NCI-H748 (cell line): Measurements from ENCODE around the gene SLC24A4.
"Not testable (repeated sequence)": the region's sequence is repeated elsewhere in the genome, so short reads cannot be mapped to it uniquely, and the experiment has no call there.

Experiments used
- DNase-seq: peaks from one replicate; lab custom pipeline; 2025; ENCODE audit not compliant: unreplicated experiment; lab: John Stamatoyannopoulos, UW

SLC24A4 gene

GRCh38 chr14:92515546-92516343 lies 192.8 kb downstream of the SLC24A4 start:
- DNase-seq: no peak

DNA sequence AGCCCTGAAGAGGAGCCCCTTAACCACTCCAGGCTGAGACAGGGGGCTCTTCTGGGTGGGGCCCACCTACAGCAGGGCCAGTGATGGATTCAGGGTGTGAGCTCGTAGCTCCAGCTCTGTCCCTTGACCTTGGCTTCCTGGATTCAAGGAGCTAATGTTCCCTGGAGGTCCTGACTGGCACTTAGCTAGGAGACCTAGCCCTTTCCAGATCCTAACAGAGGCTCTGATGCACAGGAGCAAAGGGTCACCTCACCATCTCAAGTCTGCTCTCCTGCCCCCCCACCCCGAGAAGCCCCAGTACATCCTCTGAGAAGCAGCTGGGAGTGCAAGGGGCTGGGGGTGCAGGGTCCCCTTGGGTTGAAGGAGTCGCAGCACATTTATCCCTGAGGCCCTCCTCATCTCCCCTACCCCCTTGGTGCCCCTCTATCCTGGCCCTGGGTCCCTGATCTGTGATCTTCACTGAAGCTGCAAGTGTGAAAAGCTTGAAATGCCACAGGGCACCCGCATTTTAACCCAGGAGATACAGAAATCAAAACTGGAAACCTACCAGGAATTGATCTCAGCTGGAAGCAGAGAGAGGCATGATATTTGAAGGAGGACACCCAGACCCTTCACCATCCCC lies 193.5 kb downstream of the SLC24A4 start:
- no peak for DNase-seq

GRCh38 chr14:92516966-92517506 lies 194.1 kb downstream of the SLC24A4 start:
- DNase-seq: no peak

DNA sequence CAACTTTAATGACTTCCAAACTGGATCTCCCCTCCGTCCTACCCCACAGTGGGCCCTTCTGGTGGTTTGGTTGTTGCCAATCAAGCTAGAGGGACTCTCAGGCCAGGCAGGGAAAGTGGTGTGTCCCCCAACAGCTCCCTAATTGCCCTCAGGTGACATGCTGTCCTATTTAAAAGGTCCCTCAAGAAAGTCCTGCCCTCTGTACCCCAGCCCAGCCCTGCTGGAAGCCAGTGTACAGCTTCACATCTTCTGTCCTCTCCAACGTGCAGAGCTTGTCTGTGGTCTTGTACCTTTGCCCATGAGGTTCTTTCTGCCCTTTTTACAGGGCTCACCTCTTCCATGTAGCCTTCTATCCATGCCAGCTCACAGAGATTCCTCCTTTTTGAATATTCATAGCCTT lies 194.8 kb downstream of the SLC24A4 start:
- DNase-seq: no peak

GRCh38 chr14:92519246-92520101 lies 196.5 kb downstream of the SLC24A4 start:
- no peak for DNase-seq

- DNase-seq: no peak
Measured at GRCh38 chr14:92520102-92521057, 197.4 kb downstream of the SLC24A4 start.

GRCh38 chr14:92521058-92521415 lies 198.1 kb downstream of the SLC24A4 start:
- no peak for DNase-seq

- DNase-seq: no peak
Measured at GRCh38 chr14:92523752-92524151, 200.8 kb downstream of the SLC24A4 start.

DNA sequence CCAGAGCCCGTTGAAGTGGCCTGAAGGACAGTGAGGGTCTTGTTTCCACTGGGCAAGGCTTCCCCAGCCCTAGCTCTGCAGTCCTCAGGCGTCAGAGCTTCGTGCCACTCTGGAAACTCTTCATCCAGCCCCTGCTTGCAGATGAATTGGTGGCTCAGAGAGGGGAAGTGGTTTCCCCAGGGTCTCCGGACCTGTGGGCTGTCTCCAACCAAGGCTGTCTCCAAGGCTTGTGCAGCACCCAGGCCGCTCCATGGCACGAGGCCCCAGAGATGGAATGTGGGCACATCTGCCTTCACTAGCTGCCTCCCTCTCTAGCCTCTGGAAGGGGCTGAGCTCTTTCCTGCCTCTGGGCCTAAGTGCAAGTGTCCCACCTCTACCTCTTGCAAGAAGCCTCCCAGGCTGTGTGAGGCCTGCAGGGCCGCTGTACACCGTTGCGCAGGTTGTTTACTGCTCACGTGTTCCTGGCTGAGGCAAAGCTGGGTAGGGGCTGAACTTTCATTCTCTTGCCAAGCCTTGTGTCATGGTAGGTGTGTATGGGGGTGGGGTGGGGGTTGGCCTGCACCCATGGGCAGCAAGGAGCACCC lies 201.7 kb downstream of the SLC24A4 start:
- no peak for DNase-seq

DNA sequence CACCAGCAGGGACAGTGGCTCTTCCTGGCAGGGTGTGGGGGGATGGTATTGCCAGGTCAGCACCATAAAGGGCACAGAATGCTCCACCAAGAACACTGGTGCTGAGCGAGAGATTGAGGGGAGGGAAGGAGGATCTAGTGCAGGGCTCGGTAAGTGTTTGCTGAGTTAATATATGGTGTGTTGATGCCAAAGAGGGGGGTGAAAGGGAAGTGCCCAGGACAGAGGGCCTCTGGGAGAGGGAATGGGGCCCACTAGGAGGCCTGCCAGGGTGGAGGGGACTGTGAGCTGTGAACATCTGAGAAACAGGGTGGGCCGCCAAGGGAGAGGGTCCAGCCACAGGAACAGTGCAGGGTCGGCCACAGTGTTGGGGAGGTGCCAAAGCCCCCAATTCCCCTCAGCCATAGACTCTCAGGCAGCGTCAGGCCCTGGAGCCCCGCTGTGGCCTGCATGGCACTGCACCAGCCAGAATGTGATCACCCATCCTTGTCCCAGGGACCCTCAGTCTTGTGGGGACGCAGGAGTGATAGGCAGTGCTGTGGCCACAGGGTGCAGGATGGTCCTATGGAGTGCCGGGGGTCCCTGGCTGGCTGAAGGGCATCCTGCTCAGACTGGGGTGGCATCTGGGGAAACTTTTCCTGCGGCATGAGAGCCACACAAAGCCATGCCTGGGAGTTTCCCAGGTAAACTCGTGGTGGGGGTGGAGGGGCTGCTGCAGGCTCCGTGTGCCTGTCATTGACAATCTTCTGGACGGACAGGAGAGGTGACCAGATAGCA lies 202.5 kb downstream of the SLC24A4 start:
- no peak for DNase-seq

GRCh38 chr14:92527721-92528120 lies 204.8 kb downstream of the SLC24A4 start:
- DNase-seq: no peak

- DNase-seq: no peak
Measured at GRCh38 chr14:92528486-92529100, 205.6 kb downstream of the SLC24A4 start.

DNA sequence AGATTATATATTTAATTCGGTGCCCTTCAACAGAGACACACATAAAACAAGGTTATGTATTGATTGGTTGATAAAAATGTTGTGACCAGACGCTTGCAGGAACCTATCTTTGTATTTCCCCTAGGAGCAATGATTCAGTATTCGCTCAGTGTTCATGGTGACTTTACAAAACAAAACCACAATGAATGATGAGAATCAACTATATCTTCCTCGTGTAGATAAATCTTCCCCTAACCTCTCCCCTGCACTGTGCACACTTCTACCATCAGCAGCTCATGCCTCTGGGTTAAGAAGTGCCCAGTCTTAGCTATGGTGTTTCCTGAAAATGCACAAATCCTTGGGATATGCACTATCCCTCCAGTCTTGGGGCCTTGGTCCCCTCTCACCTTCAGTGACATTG lies 206.9 kb downstream of the SLC24A4 start:
- DNase-seq: no peak

DNA sequence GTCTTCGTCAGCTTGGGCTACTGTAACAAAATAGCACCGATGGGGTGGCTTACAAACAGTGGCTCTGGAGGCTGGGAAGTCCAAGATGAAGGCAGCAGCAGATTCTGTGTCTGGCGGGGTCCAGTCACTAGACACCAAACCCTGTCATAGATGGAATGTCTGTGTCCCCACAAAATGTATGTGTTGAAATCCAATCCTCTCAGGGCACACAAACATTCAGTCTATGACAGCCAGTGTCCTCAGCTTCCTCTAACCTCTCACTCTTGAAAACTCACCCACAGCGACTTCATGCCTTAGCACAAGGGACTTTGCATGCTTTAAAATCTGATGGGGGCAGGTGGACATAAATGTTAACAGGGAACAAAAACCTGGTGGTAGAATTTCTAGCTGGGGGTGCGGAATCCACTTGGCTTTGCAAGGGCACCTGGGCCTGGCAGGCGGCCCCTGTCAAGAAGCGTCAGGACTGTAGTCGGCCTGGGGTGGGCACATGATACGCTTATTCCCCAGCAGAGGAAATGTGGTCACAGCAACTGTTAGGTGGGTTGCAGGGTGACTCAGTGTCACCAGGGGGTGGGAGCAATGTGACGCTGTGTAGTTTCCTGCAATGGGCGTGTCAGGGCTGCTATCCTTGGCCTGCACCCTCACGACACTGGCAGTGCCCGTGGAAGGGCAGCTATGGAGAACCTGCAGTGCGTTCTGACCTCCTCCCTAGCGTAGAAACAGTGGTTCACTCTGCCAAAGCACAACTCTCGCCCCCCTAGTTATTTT lies 208.3 kb downstream of the SLC24A4 start:
- no peak for DNase-seq

DNA sequence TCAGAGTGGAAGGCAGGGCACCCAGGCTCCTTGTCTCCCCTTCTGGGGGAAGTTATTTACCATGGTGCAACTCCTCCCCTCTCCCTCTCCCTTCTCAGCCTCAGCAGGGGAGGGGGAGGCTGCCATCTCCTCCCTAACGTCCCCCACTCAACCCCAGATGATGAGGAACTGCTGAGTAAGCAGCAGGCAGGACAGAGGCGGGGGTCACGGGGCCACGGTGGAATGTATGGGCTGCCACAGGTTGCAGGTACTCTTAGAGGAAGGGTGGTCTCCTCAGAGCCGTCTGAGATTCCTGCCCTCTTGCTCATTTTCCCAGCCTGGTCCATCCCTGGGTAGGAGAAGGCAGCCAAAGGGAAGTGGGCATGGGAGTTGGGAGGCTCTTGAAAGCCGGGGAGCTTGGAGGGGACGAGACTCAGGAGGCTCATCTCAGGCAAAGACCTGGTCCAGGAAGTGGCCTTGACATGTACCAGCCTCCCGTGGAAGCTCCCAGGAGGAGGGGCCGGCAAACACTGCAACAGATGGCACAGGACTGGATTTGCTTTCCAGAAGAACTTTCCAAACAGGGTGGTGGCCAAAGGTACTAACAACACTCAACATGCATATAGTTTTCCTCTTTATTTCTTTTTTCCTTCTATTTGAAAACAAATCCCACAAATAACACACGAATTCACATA lies 209.7 kb downstream of the SLC24A4 start:
- DNase-seq: no peak

GRCh38 chr14:92534932-92535643 lies 212.1 kb downstream of the SLC24A4 start:
- DNase-seq: no peak

GRCh38 chr14:92536231-92536630 lies 213.3 kb downstream of the SLC24A4 start:
- not testable (repeated sequence) for DNase-seq
